Fibroblast of skin of left quadriceps (primary cell): ENCODE results near the gene TRAF3.
"Not testable (repeated sequence)": the region's sequence is repeated elsewhere in the genome, so short reads cannot be mapped to it uniquely, and the experiment has no call there.

Source experiments
- DNase-seq, 2 experiments: peaks; one replicate each; pipeline ENCODE4 v3.0.0-alpha.2; 2013; ENCODE audit warnings: low read depth in 2 of 2

TRAF3 gene

DNA sequence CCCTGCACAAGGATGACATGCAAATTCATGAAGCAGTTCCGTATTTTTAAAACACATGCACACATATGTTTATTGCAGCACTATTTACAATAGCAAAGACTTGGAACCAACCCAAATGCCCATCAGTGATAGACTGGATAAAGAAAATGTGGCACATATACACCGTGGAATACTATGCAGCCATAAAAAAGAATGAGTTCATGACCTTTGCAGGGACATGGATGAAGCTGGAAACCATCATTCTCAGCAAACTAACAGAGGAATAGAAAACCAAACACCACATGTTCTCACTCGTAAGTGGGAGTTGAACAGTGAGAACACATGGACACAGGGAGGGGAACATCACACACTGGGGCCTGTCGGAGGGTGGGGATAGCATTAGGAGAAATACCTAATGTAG lies 88.7 kb downstream of the TRAF3 start:
- not testable (repeated sequence) for DNase-seq

DNA sequence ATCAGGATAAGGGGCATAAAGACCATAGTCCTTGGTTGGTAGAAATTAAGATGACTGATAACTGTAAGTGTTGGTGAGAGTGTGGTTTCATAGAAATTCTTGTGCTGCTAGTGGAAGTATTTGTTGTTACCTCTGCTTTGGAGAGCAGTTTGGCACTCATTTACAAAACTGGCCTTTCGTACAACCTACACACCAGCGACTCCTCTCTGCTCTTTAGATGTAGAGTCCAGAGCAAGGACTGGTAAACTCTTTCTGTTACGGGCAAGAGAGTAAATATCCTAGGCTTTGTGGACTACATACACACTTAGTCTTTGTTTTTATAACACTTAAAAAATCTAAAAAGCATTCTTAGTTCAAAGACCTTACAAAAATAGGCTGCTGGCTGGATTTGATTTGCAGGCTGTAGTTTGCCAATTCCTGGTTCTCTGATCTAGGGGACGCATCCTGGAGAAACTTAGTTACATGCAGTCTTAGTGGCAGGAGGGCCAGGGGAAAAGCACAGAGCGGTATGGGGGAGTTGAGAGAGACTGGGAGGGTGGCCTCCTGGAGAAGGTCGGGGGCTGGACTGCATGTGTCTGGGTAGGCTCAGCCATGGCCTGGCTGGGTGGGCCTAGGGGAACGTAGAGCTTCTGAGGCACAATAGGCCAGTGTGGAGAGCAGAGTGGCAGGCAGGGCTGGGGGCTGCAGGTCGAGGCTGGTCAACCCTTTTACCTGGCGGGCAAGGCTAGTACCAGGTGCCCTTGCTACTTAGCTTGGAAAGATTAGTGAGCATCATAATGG lies 89.9 kb downstream of the TRAF3 start:
- no peak for DNase-seq

DNA sequence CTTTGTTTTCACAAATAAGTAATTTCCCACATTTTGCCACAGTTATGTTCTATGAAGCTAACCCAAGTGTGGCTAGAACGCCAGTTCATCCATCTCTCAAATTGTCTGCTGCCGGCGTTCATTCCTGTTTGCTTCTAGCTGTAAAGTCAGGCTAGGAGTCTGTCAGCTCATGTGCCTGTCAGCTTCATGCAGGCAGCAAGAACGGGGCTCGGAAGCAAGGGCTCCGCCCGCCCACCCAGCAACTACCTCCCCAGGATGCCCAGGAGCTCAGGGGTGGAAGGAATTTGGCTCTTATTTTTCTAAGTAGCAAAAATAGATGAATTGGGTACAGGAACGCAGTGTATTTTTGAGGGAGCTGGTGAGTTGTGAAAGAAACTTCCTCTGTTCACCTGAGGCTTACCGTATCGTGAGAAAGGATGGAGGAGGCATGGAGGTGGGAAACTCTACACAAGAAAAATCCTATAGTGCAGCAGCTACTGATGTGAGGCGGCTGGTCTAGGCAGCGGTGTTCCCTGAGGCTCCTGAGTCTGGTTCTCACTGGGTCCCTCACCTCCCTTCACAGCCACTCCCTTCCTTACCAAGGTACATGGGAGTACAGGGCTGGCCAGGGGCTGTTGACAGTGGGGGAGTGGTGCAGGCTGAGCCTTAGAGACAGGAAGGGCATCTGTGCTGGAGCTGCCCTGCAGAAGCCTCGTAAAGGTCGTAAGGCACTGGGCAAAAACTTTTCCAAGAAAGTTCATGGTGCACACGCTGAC lies 90.8 kb downstream of the TRAF3 start:
- no peak for DNase-seq

DNA sequence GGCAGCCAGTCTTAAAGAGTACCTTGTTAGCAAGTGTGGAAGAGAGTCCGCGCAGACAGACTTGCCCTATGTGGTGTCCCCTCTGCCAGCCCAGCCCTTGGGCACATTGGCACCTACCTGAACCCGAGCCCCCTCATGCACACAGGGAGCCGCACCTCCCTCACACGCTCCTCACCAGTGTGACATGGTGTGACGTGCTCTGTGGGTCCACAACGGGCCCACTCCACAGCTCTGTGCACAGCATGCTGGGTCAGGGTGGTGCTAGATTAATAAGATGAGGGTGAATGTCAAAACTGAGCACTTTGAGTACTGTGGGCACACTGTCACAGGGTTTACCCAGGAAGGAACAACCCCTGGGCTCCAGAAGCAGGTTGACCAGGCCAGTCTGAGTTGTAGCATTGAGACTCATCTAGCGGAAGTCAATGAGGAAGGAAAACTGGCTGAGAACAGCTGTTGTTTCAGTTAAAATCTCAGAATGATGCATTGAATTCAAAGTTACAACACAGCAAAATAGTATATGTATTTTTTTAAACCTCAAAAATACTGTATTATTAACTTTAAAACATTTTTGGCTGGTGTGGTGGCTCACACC lies 91.8 kb downstream of the TRAF3 start:
- no peak for DNase-seq

DNA sequence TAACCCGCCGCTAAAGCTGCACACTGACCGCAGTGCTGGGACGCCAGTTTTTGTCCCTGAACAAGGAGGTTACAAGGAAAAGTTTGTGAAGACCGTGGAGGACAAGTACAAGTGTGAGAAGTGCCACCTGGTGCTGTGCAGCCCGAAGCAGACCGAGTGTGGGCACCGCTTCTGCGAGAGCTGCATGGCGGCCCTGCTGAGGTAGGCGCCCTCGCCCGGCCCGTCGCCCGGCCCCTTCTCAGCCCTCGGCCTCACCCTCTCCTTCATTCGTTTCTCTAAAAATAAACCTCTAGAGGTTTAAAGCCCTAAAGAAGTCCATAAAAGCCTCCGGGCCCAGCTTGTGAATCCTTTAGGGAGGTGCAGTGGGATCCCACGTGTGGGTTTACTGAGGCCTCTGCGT lies 93.0 kb downstream of the TRAF3 start:
- no peak for DNase-seq

DNA sequence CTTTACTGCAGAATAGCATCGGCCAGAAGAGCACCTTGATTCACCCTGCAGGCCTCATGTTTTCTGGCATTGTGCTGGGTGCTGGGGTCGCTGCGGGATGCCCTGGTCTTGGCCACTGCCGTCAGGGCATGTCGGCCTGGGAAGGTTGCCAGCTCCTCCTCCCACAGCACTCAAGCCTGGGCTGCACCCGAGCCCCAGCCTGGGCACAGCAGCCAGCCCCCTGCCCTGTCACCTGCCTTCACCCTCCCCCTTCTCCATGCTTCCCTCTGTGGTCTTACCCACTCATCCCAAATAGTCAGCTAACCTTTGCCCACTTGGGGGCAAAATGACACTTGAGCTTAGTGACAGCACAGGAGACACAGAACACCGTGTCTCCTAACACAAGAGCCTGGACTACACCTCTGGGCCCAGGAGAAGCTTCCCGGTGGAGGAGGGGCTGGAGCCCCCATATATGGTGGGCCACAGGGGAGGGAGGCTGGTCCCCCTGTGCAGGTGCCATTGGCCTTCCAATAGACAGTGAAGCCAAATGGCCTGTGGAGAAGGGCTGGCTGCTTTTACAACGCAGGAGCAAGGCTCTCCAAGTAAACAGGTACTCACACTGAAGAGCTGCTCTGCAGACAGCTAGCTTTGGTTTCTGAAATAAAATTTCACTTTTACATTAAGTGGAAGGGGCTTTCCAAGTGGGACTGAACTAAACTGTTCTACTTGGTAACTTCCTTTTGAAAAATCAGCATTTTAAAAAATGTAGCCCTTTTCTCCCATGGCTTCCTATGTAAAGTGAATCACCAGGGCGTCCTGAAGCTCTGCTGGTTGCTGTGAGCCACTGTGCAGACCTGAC lies 94.0 kb downstream of the TRAF3 start:
- DNase-seq, result no peak

DNA sequence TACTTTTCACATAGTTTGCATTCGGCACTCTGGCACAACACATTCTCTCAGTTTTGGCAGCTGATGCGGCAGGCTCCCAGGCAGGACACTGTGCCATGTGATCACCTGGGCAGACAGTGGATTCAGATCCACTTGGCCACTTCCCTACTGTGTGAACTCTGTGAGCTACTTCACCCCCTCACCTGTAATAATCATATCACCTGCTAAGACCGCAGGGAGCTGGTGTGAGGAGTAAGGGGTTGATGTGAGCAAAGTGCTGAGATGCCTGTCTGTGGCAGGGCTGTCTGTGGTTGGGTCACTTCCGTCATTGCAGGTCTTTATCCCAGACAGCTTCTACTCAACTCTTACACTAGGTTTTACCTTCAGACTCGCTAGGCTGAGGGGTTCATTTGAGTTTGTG lies 94.8 kb downstream of the TRAF3 start:
- no peak for DNase-seq

DNA sequence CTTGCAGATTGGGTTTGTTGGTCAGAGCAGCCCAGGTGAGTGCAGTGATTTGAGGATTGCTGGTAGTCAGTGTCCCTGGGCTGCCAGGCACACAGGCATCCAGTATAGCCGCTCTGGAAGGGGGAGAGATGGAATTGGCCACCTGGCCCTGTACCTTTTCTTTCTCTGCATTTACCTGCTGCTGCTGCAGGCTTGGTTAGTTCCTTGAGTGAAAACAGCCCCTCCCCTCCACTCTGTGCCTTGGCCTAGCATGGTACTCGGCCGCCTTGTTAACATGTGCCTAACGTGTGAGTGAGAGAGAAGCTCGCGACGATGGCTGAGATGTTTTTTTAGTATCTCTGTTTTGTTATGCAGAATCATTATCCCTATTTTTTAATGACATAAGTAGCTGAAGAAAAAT lies 95.9 kb downstream of the TRAF3 start:
- no peak for DNase-seq

DNA sequence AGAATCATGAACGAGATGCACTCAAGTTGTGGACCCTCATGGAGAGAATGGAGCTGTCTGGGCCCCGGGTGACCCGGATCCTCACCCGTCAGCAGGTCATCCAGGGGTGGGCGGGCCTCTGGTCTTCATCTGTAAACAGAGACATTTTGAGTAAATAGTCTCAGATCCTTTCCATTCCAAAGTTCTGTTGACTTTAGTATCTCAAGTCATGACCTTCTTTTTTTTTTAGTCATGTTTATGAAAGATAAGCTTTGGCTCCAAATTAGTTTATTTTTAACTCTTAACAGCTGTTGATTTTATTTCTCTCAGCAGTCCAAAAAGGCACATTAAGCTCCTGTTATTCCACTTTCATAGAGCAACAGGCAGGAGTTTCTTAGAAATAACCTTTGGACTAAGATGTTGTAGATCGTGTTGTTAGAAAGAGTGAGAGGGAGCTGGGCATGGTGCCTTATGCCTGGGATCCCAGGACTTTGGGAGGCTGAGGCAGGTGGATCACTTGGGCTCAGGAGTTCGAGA lies 96.4 kb downstream of the TRAF3 start:
- DNase-seq, result no peak

DNA sequence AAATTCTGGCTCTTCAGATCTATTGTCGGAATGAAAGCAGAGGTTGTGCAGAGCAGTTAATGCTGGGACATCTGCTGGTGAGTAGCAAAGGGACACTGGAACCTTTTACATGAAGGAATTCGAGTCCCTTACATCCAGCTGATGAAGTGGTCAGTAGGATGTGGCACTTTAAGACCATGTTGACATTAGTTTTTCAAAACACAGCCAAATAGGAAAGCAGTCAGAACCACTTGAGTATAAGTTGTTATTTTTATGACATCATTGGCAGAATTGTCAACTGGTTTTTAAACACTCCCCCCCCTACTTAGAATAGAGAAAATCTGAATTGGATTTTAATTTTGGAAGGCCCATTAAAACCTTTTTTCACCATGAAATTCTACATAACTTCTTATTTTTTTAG lies 98.4 kb downstream of the TRAF3 start:
- no peak for DNase-seq

DNA sequence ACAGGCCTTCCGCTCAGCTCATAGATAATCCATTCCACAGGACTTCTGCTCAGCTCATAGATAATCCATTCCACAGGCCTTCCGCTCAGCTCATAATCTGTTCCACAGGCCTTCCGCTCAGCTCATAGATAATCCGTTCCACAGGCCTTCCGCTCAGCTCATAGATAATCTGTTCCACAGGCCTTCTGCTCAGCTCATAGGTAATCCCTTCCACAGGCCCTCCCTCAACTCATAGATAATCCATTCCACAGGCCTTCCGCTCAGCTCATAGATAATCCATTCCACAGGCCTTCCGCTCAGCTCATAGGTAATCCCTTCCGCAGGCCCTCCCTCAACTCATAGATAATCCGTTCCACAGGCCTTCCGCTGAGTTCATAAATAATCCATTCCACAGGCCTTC lies 100.3 kb downstream of the TRAF3 start:
- not testable (repeated sequence) for DNase-seq

DNA sequence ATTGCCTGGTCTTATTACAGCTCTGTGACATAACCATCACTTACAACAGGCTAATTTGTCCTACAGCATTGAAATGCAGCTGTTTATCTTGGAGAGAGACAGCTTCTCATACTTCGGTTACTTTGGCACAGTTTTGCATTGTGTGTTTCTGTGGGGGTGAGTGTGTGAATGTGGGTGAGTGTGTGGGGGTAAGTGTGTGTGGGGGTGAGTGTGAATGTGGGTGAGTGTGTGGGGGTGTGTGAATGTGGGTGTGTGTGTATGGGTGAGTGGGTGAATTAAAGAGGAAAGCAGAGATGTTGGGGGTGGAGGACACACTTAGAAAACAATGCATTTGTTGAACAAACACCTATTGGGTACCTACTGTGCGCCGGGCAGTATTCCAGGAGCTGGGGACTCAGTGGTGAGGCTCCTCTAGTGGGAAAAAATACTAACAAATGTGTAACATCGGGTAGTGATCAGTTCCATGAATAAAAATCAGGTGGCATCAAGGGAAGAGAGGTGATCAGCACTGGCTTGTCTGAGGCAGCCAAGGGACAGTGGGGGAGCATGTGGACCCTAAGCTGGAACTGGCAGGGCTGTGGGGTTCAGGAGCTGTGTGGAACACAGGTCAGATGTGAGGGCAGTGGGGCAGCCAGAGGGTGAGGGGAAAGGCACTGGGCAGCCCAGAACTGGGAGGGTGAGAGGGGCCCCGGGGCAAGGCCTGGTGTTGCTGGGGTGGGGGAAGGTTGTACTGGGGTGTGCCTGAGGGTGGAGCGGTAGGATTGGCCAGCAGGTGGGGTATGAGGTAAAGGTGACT lies 101.1 kb downstream of the TRAF3 start:
- DNase-seq, result no peak

DNA sequence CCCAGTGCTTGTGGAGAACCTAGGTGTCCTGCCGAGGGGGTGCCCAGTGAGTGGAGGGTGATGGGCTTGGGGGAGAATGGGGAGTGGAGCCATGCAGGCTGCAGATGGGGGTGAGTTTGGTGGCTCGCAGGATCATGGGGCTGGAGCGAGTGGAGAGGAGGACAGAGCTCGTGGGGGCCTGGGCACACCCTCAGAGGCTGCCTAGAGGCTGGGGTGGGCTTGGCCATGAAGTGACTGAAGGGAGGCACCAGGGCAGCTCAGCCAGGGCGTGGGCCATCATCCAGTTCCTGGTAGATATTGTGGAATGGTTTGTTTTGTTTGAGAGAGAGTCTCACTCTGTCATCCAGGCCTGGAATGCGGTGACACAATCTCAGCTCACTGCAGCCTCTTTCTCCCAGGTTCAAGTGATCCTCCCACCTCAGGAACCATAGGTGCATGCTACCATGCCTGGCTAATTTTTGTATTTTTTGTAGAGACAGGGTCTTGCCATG lies 101.8 kb downstream of the TRAF3 start:
- no peak for DNase-seq

DNA sequence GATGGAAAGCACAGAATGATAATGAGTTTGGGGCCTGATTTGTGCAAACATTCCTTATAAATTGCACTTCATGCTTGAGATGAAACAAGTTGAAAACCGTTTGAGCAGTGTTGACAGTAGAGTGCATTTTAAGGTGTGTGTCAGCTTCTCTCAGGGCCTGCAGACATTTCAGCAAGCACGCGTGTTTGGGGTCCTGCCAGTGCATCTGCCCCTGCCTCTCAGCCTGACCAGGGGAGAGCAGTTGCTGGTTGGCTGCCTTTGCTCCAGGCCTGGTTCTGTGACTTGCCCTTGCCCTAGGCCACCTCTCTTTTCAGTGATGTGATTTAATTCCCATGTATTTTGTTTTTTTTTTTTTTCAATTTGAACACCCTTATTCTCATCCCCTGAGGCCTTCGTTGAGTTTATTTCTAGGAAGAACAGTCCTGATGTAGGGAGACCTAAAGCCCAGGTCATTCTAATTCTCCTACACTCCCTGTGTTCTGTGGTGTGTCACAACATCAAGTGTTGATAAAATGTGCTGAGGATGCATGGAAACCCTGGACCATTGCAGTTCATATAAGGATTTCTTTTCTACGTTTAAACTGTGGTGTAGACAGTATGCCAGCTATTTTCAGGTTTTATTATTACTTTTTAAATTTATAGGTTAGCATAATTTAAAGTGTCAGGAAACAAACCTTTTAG lies 105.1 kb downstream of the TRAF3 start:
- no peak for DNase-seq

DNA sequence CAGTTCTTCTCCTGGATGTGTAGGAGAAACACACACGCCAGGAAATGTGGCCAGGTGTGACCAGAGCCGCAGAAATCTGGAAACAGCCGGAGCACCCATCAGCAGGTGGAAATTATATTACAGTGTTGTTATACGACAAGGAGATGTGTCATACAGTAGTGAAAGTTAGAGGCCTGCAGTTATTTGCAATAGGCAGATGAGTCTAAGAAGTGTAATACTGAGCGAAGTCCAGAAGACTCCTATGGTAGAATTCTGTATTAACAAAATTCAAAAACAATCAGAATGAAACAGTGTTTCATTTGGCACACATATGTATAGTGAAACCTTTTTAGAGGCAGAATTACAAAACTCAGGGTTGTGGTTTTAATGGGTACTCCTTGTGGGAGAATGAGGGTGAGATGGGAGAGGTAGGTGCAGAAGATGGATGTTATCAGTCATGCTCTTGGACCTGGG lies 105.9 kb downstream of the TRAF3 start:
- DNase-seq, result no peak

DNA sequence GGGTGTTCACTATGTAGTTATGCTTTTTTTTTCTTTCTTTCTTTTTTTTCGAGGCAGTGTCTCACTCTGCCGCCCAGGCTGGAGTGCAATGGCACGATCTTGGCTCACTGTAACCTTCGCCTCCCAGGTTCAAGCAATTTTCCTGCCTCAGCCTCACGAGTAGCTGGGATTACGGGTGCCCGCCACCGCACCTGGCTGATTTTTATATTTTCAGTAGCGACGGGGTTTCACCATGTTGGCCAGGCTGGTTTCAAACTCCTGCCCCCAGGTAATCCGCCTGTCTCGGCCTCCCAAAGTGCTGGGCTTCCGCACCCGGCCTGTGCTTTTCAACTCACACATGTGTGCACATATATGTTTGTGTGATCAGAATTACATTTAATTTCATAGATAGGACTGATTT lies 106.3 kb downstream of the TRAF3 start:
- no peak for DNase-seq

DNA sequence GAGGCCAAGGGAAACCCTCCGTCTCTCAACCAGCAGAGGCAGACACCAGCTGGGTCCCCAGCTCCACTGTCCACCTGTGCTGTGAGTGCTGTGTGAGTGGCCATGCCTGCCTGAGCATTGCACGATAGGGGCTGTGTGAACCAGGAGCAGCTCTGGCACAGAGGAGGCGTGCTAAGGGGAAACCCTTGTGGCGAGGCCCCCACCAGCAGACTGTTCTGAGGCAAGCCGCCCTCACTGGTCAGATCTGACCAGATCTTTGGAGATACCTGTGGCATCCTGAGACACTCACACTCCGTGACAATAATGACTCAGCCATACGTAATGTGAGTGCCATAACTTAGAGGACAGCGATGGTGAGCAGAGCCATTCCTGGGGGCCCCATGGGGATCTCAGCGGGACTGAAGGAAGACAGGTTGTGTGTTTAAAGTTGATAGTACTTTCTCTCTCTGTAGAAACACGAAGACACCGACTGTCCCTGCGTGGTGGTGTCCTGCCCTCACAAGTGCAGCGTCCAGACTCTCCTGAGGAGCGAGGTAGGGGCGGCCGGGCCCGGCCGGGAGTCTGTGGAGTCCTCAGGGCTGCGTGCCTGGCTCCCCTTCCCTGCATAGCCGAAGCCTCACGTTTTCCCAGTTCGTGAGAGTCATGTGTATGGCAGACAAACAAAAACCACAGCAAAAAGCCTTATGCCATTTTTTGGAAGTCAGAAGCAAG lies 108.6 kb downstream of the TRAF3 start:
- no peak for DNase-seq

DNA sequence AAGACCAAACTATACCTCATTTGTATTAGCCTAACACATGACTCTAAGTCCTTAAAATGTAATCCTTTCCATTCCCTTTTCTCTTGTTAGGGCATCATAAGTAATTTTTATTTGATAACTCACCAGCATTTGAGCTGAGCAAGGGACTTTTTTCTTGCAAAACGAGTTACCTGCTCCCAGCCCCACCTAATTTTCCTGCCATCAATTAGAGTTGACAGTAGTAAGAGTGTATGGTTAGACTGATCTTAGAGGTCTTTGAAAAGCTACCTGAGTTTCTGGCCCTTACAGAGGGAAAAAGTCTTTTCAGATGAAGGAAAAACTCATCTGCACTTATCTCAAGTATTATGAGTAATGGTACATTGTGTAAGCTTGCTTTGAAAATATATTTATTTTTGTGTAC lies 111.5 kb downstream of the TRAF3 start:
- DNase-seq, result no peak

DNA sequence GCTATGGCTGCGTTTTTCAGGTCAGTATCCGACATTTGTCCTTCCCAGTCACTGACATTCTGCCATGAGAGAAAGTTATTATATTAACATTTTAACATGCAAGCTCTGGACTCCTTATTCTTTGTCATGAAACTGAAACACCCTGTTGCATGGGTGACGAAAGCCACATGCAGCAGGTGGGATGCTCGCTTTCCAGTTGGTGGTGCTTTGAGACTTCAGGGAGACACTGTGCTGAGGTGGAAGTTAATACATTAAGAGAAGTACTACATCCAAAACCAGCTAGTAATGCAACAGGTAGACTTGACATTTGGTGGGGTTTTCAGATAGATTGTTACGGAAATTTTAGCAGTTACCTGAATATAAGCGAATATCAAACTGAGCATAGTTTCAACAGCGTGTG lies 112.4 kb downstream of the TRAF3 start:
- no peak for DNase-seq

DNA sequence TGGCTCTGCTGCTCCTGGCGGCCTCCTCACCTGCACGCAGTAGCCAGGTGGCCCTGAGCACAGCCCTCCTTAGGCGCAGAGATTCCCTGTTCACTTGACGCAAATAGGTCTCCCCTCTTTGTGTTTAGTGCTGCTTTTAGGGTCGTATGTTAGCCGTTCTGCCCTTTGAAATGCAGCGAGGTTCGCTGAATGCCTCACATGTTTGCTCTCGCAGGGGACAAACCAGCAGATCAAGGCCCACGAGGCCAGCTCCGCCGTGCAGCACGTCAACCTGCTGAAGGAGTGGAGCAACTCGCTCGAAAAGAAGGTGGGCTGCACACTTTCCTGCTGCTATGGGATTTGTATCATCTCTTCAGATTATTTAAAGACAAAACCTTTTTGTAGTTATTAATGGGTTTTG lies 113.9 kb downstream of the TRAF3 start:
- DNase-seq, result no peak
